ENCODE data around the gene PTOV1.

DNA sequence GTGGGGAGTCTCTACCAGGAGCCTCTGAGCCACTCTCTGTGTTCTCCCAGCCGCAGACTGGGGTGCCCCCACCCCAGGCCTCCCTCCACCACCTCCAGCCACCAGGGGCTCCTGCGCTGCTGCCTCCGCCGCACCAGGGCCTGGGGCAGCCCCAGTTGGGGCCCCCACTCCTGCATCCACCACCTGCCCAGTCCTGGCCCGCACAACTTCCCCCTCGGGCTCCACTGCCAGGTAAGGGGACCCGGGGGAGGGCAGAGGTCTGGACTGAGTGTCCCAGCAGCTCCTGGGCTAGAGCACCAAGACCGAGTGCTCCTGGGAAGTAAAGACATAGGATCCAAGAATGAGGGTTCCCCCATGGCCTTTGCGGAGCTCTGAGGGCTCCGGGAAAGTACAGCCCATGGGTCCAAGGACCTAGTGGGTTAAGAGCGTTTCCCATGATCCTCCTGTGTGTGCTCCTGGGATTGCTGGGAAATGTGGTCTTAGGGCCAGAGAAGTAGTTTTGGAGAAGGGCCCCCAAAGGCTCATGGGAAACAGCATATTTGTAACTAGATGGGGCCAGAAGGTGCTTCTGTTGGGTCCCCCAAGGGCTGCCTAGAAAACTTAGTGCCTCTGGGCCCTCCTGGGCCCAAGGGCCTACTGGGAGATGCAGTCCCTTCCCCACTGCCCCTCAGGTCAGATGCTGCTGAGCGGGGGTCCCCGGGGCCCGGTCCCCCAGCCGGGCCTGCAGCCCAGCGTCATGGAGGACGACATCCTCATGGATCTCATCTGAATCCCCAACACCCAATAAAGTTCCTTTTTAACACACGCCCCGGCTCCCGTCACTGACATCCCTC is 14.6 kb upstream of the PTOV1 start:
- TF ChIP-seq, protein P1, sequence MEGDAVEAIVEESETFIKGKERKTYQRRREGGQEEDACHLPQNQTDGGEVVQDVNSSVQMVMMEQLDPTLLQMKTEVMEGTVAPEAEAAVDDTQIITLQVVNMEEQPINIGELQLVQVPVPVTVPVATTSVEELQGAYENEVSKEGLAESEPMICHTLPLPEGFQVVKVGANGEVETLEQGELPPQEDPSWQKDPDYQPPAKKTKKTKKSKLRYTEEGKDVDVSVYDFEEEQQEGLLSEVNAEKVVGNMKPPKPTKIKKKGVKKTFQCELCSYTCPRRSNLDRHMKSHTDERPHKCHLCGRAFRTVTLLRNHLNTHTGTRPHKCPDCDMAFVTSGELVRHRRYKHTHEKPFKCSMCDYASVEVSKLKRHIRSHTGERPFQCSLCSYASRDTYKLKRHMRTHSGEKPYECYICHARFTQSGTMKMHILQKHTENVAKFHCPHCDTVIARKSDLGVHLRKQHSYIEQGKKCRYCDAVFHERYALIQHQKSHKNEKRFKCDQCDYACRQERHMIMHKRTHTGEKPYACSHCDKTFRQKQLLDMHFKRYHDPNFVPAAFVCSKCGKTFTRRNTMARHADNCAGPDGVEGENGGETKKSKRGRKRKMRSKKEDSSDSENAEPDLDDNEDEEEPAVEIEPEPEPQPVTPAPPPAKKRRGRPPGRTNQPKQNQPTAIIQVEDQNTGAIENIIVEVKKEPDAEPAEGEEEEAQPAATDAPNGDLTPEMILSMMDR (IDR thresholded peaks at IDR 0.05 in 2 of 3, conservative IDR thresholded peaks at IDR 0.05 in 1 of 3; ENCODE audit: control insufficient read depth in 2 of 3, extremely low read depth in 1 of 3, insufficient read depth in 1 of 3, low read depth in 3 of 3, low read length in 3 of 3) = no peak
- TF ChIP-seq SP1 (IDR thresholded peaks at IDR 0.05; ENCODE audit: low read depth, low read length) = no peak
- no peak for TF ChIP-seq POLR2AphosphoS5 (IDR thresholded peaks at IDR 0.05; ENCODE audit: low read length)
- TF ChIP-seq SIN3A (IDR thresholded peaks at IDR 0.05; ENCODE audit: low read depth, low read length) = no peak
- TF ChIP-seq HDGF (IDR thresholded peaks at IDR 0.05) = no peak
- no peak for TF ChIP-seq ZSCAN29 (IDR thresholded peaks at IDR 0.05)
- TF ChIP-seq, protein P2, sequence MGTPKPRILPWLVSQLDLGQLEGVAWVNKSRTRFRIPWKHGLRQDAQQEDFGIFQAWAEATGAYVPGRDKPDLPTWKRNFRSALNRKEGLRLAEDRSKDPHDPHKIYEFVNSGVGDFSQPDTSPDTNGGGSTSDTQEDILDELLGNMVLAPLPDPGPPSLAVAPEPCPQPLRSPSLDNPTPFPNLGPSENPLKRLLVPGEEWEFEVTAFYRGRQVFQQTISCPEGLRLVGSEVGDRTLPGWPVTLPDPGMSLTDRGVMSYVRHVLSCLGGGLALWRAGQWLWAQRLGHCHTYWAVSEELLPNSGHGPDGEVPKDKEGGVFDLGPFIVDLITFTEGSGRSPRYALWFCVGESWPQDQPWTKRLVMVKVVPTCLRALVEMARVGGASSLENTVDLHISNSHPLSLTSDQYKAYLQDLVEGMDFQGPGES (IDR thresholded peaks at IDR 0.05) = no peak
- no peak; the same call in 1 of the 2 replicates for TF ChIP-seq POLR2A (IDR thresholded peaks at IDR 0.05; ENCODE audit: low read depth, low read length)
- no peak for TF ChIP-seq EGR1 (IDR thresholded peaks at IDR 0.05; ENCODE audit: borderline replicate concordance in 1 of 2, low read depth in 2 of 2, low read length in 2 of 2)

All from GM12878 (cell line).